NCI-H526 (cell line): ENCODE data around the gene THRB.

ENCODE experiments used
- DNase-seq, 2 experiments: peaks; one replicate each; lab custom pipeline; 2025; lab: John Stamatoyannopoulos, UW

Gene THRB

GRCh38 chr3:24494618-24495325 is at the start of gene THRB:
Gene THRB (minus strand): TSS chr3:24494850.
- DNase-seq = peak in 1 of 2 experiments; percentile 40

- DNase-seq = no peak
Observed at GRCh38 chr3:24541935-24542334, 47.3 kb upstream of the THRB start.

- DNase-seq = no peak
Observed at GRCh38 chr3:24540821-24541220, 46.2 kb upstream of the THRB start.

- DNase-seq = no peak
Observed at GRCh38 chr3:24539699-24540098, 45.0 kb upstream of the THRB start.

GRCh38 chr3:24538891-24539290 is 44.2 kb upstream of the THRB start:
- no peak for DNase-seq

- DNase-seq = no peak
Observed at GRCh38 chr3:24533561-24534193, 39.0 kb upstream of the THRB start.

GRCh38 chr3:24530471-24530870 is 35.8 kb upstream of the THRB start:
- no peak for DNase-seq

- no peak for DNase-seq
Observed at GRCh38 chr3:24529210-24529609, 34.6 kb upstream of the THRB start.

- peak; percentile 5 to 51 for DNase-seq
Observed at GRCh38 chr3:24526640-24527212, 32.1 kb upstream of the THRB start.

- DNase-seq = no peak
Observed at GRCh38 chr3:24525557-24525956, 30.9 kb upstream of the THRB start.

GRCh38 chr3:24525022-24525421 is 30.4 kb upstream of the THRB start:
- DNase-seq = no peak

GRCh38 chr3:24523988-24524727 is 29.5 kb upstream of the THRB start:
- no peak for DNase-seq

GRCh38 chr3:24523215-24523614 is 28.6 kb upstream of the THRB start:
- DNase-seq = no peak

GRCh38 chr3:24522146-24522579 is 27.5 kb upstream of the THRB start:
- DNase-seq = no peak

GRCh38 chr3:24521420-24522145 is 26.9 kb upstream of the THRB start:
- DNase-seq = peak in 1 of 2 experiments; percentile 41

GRCh38 chr3:24520976-24521419 is 26.3 kb upstream of the THRB start:
- no peak for DNase-seq

- no peak for DNase-seq
Observed at GRCh38 chr3:24520101-24520495, 25.4 kb upstream of the THRB start.

- no peak for DNase-seq
Observed at GRCh38 chr3:24519368-24520100, 24.9 kb upstream of the THRB start.

GRCh38 chr3:24518990-24519367 is 24.3 kb upstream of the THRB start:
- no peak for DNase-seq

- no peak for DNase-seq
Observed at GRCh38 chr3:24514119-24514518, 19.5 kb upstream of the THRB start.

- no peak for DNase-seq
Observed at GRCh38 chr3:24513463-24513862, 18.8 kb upstream of the THRB start.
